HCT116 (cell line): ENCODE results near the gene ANO10. TPM values are rescaled to one million over a fixed set of nuclear protein-coding genes. Genes with fewer than 3 reads are reported as not detected.

Experiments used
- ATAC-seq: fragments of 200-7000 bp; cut with Tn5 transposase; 2 replicates; pipeline ENCODE4 v1.9.1; 2020; ENCODE audit warnings: mild to moderate bottlenecking, moderate library complexity
- BruUV-seq: library from RNA; stranded (reverse); fragments of 400-500 nt; replicated peaks from 2 replicates; lab custom pipeline; 2021; lab: Mats Ljungman, UMichigan
- CTCF ChIA-PET: fragments of 300-600 bp; sonication (Branson Sonifier 250); formaldehyde crosslinking; loops from one replicate; lab custom pipeline; 2021; ENCODE audit warnings: antibody characterized with exemption; lab: Charles Lee
- POLR2A ChIA-PET: fragments of 300-600, 350-600 bp; sonication (Branson Sonifier 250); formaldehyde crosslinking; loops from one replicate; lab custom pipeline; 2021; ENCODE audit warnings: antibody characterized with exemption; lab: Charles Lee
- RAD21 ChIA-PET, 2 experiments: fragments of 300-600 bp; sonication (Branson Sonifier 250); formaldehyde crosslinking; loops; one replicate each; lab custom pipeline; 2023; ENCODE audit warnings: low total read pairs in 2 of 2; ENCODE audit not compliant: uncharacterized antibody in 2 of 2, unreplicated experiment in 2 of 2, low non-redundant PET in 1 of 2; lab: Charles Lee
- DNase-seq: peaks from one replicate; pipeline ENCODE4 v3.0.0-alpha.2; 2010; ENCODE audit warnings: low read depth, low spot score
- H2AFZ ChIP-seq: fragments of 200-600 bp; shearing (Covaris generic), sonication (generic); 2 replicates; pipeline ENCODE4 v1.6.1; 2017; ENCODE audit warnings: low read depth, mixed run types, mixed read lengths, antibody characterized with exemption, low read length; ENCODE audit not compliant: poor library complexity, severe bottlenecking
- H3K27ac ChIP-seq: 2 replicates; pipeline ENCODE4 v1.5.1; 2012; ENCODE audit warnings: low read depth, low read length
- H3K27me3 ChIP-seq: fragments of 200-600 bp; sonication (generic); 2 replicates; pipeline ENCODE4 v1.6.1; 2016; ENCODE audit warnings: mixed run types, low read length, mixed read lengths; ENCODE audit not compliant: insufficient read depth
- H3K36me3 ChIP-seq, 2 experiments: fragments of 200-500 bp in 1 of 2; fragments of 200-600 bp in 1 of 2; sonication (Bioruptor generic) in 1 of 2; sonication (generic) in 1 of 2; 2 replicates each; pipeline versions ENCODE4 v1.5.1 to v1.6.1; 2014 to 2016; ENCODE audit warnings: low read length in 2 of 2, inconsistent platforms in 1 of 2, mixed read lengths in 1 of 2, mixed run types in 1 of 2; ENCODE audit not compliant: insufficient read depth in 2 of 2, control insufficient read depth in 1 of 2
- H3K4me1 ChIP-seq, 2 experiments: fragments of 200-600 bp in 1 of 2; sonication (generic) in 1 of 2; 2 replicates each; pipeline versions ENCODE4 v1.5.1 to v1.6.1; 2012 to 2017; ENCODE audit warnings: low read length in 2 of 2, inconsistent platforms in 1 of 2, mild to moderate bottlenecking in 1 of 2, mixed read lengths in 1 of 2, mixed run types in 1 of 2, moderate library complexity in 1 of 2; ENCODE audit not compliant: insufficient read depth in 2 of 2, control insufficient read depth in 1 of 2
- H3K4me2 ChIP-seq: fragments of 200-600 bp; sonication (generic); 2 replicates; pipeline ENCODE4 v1.6.1; 2017; ENCODE audit warnings: mixed run types, low read length, mixed read lengths
- H3K4me3 ChIP-seq, 2 experiments: fragments of 200-600 bp in 1 of 2; sonication (generic) in 1 of 2; replicated peaks in 1 of 2; 2 replicates each; pipeline ENCODE4 v1.5.1; 2011 to 2016; ENCODE audit warnings: low read length in 2 of 2, control low read depth in 1 of 2, low read depth in 1 of 2, mild to moderate bottlenecking in 1 of 2, mixed read lengths in 1 of 2, mixed run types in 1 of 2
- H3K79me2 ChIP-seq: fragments of 200-600 bp; sonication (generic); 2 replicates; pipeline ENCODE4 v1.6.1; 2017; ENCODE audit warnings: mild to moderate bottlenecking, mixed run types, low read length, moderate library complexity, mixed read lengths; ENCODE audit not compliant: insufficient read depth
- H3K9ac ChIP-seq: fragments of 200-600 bp; sonication (generic); 2 replicates; pipeline ENCODE4 v1.6.1; 2016; ENCODE audit warnings: low read length, mixed read lengths
- H3K9me2 ChIP-seq: fragments of 200-600 bp; sonication (generic), shearing (Covaris generic); 2 replicates; pipeline ENCODE4 v1.6.1; 2017; ENCODE audit warnings: mixed run types, mild to moderate bottlenecking, moderate library complexity; ENCODE audit not compliant: insufficient read depth
- H3K9me3 ChIP-seq, 2 experiments: fragments of 200-500 bp in 1 of 2; fragments of 200-600 bp in 1 of 2; sonication (Bioruptor generic) in 1 of 2; sonication (generic) in 1 of 2; 2 replicates each; pipeline ENCODE4 v1.6.1; 2014 to 2017; ENCODE audit warnings: low read length in 2 of 2, mixed read lengths in 2 of 2, inconsistent platforms in 1 of 2, low read depth in 1 of 2, mild to moderate bottlenecking in 1 of 2, mixed run types in 1 of 2, moderate library complexity in 1 of 2; ENCODE audit not compliant: control insufficient read depth in 1 of 2, insufficient read depth in 1 of 2
- H4K20me1 ChIP-seq: fragments of 200-600 bp; sonication (generic), shearing (Covaris generic); 2 replicates; pipeline ENCODE4 v1.6.1; 2017; ENCODE audit warnings: mixed run types, mild to moderate bottlenecking, moderate library complexity; ENCODE audit not compliant: insufficient read depth
- ATF3 ChIP-seq: IDR thresholded peaks from 2 replicates; pipeline ENCODE4 v1.6.1; 2012
- EGR1 ChIP-seq: IDR thresholded peaks from 2 replicates; pipeline ENCODE4 v1.6.1; 2012; ENCODE audit warnings: low read depth
- EZH2phosphoT487 ChIP-seq: fragments of 200-600 bp; IDR thresholded peaks from 2 replicates; pipeline ENCODE4 v1.6.1; 2018; ENCODE audit warnings: antibody characterized with exemption, borderline replicate concordance
- POLR2A ChIP-seq: IDR thresholded peaks from 2 replicates; pipeline ENCODE4 v1.7.0; 2011; ENCODE audit warnings: borderline replicate concordance; ENCODE audit not compliant: insufficient read depth, insufficient read length; ENCODE audit errors: extremely low read depth
- POLR2AphosphoS5 ChIP-seq: IDR thresholded peaks from 2 replicates; pipeline ENCODE4 v1.6.1; 2011; ENCODE audit warnings: mild to moderate bottlenecking, low read depth, low read length, moderate library complexity
- SIN3A ChIP-seq: IDR thresholded peaks from 2 replicates; pipeline ENCODE4 v1.6.1; 2012; ENCODE audit warnings: low read depth
- SP1 ChIP-seq: IDR thresholded peaks from 2 replicates; pipeline ENCODE4 v1.6.1; 2012; ENCODE audit warnings: low read depth
- YY1 ChIP-seq: IDR thresholded peaks from 2 replicates; pipeline ENCODE4 v1.6.1; 2011; ENCODE audit warnings: low read length, low read depth, moderate library complexity, mild to moderate bottlenecking; ENCODE audit not compliant: insufficient replicate concordance; ENCODE audit errors: extremely low read depth
- intact Hi-C: fragments of 100-400 bp; cut with micrococcal nuclease; formaldehyde crosslinking; loops from 2 replicates; pipeline ENCODE4 v1.10.0; 2022
- total RNA-seq: library from RNA; stranded (reverse); gene quantifications from one replicate; pipeline ENCODE4 v1.2.1, GENCODE V29; 2021; ENCODE audit not compliant: unreplicated experiment
- TF ChIP-seq, protein P1 (sequence below): IDR thresholded peaks from 2 replicates; pipeline ENCODE4 v1.6.1; 2012; ENCODE audit warnings: low read depth

The ANO10 gene
- total RNA-seq, 1 experiment from 2014 or later = 13.3 TPM

- Histone ChIP-seq H3K4me2 (no peak overlapping the region), H4K20me1 (no peaks in the 10 kb centered on the region), H3K9me3 (no peaks in the 10 kb centered on the region), H3K27me3 (no peaks in the 10 kb centered on the region), H2AFZ (no peak overlapping the region), H3K79me2 (no peaks in the 10 kb centered on the region), H3K9me2 (no peaks in the 10 kb centered on the region), H3K4me1 (no peaks in the 10 kb centered on the region), H3K27ac (no peak overlapping the region), H3K4me3 (no peak overlapping the region), H3K9ac (no peak overlapping the region), H3K36me3 (no peaks in the 10 kb centered on the region)
- intact Hi-C loops = no loop called here
- DNase-seq = no peak
- RAD21 ChIA-PET = no interaction called here
- POLR2A ChIA-PET = interaction anchor here (0.7 kb wide), 1 partner anchor 203 kb away, joined by 5 read pairs; no protein-coding TSS in a partner anchor
- no peak for TF ChIP-seq SIN3A
- TF ChIP-seq EZH2phosphoT487 = no peak
- no peak for TF ChIP-seq POLR2A
- TF ChIP-seq YY1 = no peak
- TF ChIP-seq, protein P1, sequence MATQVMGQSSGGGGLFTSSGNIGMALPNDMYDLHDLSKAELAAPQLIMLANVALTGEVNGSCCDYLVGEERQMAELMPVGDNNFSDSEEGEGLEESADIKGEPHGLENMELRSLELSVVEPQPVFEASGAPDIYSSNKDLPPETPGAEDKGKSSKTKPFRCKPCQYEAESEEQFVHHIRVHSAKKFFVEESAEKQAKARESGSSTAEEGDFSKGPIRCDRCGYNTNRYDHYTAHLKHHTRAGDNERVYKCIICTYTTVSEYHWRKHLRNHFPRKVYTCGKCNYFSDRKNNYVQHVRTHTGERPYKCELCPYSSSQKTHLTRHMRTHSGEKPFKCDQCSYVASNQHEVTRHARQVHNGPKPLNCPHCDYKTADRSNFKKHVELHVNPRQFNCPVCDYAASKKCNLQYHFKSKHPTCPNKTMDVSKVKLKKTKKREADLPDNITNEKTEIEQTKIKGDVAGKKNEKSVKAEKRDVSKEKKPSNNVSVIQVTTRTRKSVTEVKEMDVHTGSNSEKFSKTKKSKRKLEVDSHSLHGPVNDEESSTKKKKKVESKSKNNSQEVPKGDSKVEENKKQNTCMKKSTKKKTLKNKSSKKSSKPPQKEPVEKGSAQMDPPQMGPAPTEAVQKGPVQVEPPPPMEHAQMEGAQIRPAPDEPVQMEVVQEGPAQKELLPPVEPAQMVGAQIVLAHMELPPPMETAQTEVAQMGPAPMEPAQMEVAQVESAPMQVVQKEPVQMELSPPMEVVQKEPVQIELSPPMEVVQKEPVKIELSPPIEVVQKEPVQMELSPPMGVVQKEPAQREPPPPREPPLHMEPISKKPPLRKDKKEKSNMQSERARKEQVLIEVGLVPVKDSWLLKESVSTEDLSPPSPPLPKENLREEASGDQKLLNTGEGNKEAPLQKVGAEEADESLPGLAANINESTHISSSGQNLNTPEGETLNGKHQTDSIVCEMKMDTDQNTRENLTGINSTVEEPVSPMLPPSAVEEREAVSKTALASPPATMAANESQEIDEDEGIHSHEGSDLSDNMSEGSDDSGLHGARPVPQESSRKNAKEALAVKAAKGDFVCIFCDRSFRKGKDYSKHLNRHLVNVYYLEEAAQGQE = no peak
- no peak for TF ChIP-seq SP1
- TF ChIP-seq POLR2AphosphoS5 = no peak
- TF ChIP-seq EGR1 = no peak
- no peak for TF ChIP-seq ATF3
- no peak for ATAC-seq
- CTCF ChIA-PET = no interaction called here
- BruUV-seq = no TSS peak
Observed at GRCh38 chr3:43432462-43432861, 189.3 kb downstream of the ANO10 start.
